Nucleus accumbens (tissue), 56 donors: Measurements from ENCODE around the gene FBXO44.
"Not testable (repeated sequence)": the region's sequence is repeated elsewhere in the genome, so short reads cannot be mapped to it uniquely, and the experiment has no call there.

Source experiments
- DNase-seq, 56 donors: peaks; one replicate each; lab custom pipeline; 2025; lab: John Stamatoyannopoulos, UW

The FBXO44 gene, protein sequence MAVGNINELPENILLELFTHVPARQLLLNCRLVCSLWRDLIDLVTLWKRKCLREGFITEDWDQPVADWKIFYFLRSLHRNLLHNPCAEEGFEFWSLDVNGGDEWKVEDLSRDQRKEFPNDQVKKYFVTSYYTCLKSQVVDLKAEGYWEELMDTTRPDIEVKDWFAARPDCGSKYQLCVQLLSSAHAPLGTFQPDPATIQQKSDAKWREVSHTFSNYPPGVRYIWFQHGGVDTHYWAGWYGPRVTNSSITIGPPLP

DNA sequence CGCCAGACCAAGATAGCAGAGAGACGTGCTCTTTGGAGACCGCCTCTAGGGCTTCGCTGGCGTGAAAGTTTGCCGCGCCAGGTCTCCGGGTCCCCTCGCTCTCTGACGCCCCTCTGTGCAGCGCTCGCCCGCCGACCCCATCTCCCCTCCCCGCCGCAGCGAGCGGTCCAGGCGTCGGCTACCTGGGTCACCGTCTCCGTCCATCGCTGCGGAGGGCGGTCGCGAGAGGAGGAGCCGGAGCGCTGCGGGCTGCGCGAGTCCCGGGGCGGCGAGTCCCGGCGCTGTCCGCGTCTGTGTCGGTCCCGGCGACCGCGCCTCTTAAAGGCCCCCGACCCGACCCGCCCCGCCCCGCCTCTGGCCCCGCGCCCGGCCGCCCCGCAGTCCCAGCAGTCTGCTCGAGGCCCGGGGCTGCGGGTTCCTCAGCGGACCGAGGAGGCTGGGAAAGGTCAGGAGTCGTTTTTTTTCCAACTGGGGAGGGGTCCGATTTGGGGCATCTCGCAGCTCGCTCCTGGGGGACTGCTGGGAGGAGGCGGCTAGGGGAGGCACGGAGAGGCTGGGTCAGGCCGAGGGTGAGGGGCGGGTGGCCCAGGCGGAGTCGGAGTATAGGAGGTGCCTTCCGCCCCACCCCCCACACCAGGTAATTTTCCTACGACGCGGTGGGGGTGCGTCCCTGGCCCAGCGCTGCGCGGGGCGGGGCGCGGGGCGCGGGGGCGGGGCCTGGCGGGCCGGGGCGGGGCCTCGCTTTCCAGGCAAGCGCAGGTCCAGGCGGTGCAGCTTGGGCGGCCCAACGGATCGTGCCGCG lies at the start of gene FBXO44, which contains the start of gene FBXO2:
Gene FBXO44, plus strand, starts transcription at position 741 of the 802 bp plus-strand sequence. CDS start 959 bp downstream, outside the sequence.
Gene FBXO2, minus strand, starts transcription at position 293 of the 802 bp plus-strand sequence. Its CDS starts 89 bp downstream, at position 204.
- peak in 44 of 56 donors; percentile 17 to 85 (median 46) for DNase-seq

DNA sequence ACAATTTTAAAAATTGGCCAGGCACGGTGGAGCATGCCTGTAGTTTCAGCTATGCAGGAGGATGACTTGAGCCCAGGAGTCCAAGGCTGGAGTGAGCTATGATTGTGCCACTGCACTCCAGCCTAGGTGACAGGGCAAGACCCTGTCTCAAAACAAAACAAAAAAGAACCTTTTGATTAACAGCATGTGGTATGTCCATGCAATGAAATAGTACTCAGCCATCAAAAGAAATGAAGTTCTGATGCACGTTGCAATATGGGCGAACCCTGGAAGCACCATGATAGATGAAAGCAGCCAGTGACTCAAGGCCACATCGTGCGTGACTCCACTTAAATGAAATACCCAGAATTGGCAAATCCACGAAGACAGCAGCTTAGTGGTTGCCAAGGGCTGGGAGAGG lies 47.9 kb upstream of the FBXO44 start:
- DNase-seq = no peak

DNA sequence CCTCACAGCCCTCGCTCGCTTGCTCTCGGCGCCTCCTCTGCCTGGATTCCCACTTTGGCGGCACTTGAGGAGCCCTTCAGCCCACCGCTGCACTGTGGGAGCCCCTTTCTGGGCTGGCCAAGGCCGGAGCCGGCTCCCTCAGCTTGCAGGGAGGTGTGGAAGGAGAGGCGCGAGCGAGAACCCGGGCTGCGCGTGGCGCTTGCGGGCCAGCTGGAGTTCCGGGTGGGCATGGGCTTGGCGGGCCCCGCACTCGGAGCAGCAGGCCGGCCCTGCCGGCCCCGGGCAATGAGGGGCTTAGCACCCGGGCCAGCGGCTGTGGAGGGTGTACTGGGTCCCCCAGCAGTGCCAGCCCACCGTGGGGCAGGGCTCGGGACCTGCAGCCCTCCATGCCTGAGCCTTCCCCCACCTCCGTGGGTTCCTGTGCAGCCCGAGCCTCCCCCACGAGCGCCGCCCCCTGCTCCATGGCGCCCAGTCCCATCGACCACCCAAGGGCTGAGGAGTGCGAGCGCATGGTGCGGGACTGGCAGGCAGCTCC lies 46.0 kb upstream of the FBXO44 start:
- DNase-seq = not testable (repeated sequence)

DNA sequence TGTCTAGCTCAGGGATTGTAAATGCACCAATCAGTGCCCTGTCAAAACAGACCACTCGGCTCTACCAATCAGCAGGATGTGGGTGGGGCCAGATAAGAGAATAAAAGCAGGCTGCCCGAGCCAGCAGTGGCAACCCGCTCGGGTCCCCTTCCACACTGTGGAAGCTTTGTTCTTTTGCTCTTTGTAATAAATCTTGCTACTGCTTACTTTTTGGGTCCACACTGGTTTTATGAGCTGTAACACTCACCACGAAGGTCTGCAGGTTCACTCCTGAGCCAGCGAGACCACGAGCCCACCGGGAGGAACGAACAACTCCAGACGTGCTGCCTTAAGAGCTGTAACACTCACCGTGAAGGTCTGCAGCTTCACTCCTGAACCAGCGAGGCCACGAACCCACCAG lies 45.3 kb upstream of the FBXO44 start:
- not testable (repeated sequence) for DNase-seq

DNA sequence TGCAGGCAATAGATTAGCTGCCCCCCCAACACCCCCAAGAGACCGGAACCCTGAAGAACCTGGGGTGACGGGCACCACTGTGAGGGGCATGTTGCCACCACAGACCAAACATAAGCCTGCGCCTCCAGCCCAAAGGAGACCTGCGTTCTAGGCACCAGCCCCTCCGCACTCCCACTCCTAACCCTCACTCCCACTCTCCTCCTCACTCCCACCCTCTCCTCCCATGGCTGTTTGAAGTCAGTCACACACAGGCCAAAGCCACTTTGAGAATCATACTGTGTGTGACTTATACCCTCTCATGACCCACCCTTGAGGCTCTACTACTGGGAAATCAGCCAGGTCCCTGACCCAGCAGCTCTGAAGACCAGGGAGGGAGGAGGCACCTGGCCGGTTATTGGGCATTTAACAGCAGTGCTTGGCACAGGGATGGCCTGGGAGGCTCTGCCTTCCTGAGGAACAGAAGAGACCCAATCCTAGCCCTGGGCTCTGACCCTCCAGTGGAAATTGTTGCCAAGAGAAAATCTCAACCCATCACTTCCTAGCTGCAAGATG lies 44.0 kb upstream of the FBXO44 start:
- no peak for DNase-seq

DNA sequence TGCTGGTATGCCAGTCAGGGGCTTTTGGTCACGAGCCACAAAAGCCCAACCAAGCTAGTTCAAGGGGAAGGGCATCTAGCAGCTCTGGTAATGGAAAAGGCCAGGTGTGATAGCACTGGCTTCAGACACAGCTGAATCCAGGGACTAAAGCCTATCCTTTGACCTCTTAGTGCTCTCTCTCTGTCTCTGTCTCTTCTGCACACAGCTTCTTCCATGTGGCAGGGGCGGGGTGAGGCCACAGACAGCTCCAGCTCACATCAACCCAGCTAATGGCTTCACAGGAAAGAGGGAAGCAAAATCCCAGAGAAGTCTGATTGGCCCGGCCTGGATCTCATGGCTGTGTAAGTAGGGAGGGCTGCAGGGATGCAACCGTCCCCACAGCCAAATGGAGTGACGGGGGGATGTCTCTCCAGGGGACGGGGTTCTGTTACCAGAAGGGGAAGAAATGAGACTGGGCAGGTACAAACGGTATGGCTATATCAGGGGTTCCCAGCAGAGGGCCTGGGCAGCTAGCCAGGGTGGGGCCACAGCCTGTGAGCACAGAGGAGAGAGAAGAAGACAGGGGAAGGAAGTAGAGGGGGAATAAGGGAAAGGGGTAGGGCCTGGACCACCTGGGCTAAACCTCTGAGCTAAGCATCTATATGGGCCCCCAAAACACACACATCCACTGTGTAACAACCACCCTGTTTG lies 42.9 kb upstream of the FBXO44 start:
- no peak for DNase-seq

DNA sequence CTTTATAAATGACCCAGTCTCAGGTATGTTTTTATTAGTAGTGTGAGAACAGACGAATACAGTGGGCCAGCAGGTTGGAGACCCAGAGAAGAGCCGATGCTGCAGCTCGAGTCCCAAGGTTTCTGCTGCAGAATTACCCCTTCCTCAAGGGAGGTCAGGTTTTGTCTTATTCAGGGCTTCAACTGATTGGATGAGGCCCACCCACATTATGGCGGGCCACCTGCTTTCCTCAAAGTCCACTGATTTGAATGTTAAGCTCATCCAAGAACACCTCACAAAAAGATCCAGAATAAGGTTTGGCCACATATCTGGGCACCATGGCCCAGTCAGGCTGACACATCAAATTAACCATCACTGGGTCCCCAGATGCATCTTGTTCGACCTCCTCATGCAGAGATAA lies 41.3 kb upstream of the FBXO44 start:
- no peak for DNase-seq

DNA sequence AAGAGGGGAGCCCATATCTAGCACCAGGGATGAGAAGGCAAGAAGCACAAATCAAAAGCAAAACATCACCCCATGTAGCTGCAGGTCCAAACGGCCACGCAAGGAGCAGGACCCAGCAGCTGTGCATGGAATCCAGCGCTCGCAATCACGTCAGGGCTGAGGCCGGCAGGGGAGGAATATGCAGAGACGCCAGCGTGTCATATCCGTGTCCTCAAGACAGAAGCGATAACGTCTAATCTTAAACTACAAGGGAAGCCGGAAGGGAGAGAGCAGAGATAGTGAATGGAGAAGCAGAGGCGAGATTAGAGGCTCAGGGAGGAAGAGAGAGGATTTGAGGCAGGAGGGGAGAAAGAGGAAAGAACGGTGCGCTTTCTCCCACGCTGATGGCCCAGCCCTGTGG lies 39.6 kb upstream of the FBXO44 start:
- DNase-seq = no peak

DNA sequence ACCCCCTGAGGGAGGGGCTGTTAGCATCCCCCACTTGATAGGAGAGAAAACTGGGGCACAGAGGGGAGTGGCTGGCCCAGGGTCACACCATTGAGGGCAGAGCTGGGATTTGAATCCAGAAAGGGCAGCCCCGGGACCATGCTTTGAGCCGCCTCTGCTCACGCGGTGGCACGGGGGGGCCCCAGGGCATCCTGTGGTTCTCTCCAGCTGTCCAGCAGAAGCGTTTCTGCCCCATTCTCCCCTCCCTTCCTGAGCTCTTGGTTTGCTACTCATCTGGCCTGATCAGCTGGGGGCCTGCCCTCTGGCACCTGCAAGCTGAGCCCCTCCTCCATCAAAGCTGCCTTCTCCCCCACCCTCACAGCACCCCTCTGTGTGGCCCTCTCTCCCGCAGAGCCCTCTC lies 37.9 kb upstream of the FBXO44 start:
- DNase-seq = no peak

DNA sequence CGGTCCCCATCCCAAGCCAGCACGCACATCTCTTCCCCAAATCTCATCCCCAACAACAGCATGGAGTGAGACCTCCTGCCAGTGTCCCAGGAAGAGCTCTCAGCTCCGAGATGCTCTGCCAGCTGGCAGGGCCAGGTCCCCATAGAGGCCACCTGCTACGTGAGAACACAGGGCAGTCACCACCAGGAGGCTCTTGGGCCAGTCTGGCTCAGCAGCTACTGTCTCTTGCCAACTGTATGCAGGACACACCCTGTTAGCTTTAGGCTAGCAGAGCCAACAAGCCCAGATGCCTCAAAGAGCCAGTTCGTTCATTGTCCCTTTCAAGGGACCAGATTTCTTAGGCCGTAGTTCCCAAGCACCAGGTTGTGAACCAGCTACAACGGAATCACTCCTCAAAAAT lies 37.4 kb upstream of the FBXO44 start:
- no peak for DNase-seq

DNA sequence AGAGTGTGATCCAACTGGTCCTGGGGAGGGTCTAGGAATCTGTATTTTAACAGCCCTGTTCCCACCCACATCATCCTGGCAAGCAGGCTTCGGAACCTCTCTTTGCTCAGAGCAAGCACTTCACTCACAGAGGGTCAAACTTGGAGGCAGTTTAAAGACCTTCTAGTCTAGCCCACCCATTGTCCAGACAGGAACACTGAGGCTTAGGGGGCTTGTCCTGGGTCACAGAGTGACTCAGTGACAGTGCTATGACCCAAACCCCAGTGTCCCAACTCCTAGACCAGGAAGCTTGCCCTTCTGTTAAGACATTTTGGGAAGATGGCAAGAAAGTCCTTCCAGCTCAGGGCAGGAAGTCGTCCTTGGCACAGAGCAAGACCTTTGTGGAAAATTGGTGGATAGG lies 36.9 kb upstream of the FBXO44 start:
- no peak for DNase-seq

DNA sequence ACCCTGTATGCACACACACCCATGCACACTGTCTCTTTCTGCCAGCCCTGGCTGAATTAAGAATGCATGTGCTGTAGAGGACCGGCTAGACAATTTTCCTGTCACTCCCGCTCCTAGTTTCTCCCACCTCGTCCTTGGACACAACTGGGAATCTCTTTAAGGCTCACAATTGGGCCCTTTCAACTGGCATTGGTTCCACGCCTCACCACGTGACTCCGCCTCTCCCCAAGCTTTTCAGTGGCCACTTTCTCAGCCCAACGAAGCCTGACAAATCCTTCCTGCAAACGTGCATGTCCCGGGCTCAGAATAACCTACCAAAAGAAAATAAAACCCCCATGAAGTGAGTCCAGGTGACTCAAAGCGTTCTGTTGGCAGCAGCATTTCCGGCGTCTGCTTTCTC lies 34.3 kb upstream of the FBXO44 start:
- no peak for DNase-seq

DNA sequence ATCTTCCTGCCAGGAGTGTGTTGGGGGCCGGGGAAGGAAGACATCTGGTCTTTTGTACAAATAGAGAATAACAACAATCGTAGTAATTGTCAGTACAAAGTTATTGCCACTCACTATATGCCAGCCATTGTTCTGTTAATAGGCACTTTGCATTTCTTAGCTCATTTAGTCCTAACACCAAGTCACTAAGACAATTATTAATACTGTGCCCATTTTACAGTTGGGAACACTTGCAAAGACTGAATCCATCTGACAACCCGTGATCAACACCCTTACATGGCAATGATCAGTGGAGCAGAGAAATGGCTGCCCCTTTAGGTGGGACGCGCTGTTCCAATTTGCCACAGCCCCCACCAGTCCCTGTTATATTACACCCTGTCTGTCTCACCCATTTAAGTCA lies 33.8 kb upstream of the FBXO44 start:
- no peak for DNase-seq

DNA sequence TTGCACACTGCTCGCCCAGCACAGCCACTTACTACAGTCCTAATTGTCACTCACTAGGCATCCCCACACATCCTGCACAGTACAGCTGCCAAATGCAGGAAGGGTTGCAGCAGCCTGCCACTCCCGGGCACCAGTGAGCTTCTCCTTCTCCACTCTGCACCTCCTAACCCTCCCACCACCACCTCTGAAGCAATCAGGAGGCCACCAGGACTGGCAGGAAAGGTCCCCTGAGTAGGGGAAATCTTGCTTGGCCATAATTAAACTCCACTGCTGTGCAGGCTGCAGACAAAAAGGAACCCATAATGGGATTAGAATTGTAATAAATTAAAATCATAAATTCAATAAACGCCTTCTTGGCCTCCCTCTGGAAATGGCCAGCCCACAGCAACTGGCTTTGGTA lies 32.3 kb upstream of the FBXO44 start:
- no peak for DNase-seq

DNA sequence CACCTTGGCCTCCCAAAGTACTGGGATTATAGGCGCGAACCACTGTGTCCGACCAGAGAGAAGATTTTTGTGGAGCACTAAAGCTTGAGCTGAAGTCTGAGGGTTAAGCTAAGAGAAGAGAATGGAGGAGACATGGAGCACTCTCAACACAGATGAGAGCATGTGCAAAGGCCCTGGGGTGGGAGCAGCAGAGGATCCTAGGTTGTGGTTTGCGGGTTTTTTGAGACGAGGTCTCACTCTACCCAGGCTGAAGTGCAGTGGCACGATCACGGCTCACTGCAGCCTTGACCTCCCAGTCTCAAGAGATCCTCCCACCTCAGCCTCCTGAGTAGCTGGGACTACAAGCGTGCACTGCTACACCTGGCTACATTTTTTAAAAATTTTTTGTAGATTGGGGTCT lies 31.0 kb upstream of the FBXO44 start:
- DNase-seq = no peak

DNA sequence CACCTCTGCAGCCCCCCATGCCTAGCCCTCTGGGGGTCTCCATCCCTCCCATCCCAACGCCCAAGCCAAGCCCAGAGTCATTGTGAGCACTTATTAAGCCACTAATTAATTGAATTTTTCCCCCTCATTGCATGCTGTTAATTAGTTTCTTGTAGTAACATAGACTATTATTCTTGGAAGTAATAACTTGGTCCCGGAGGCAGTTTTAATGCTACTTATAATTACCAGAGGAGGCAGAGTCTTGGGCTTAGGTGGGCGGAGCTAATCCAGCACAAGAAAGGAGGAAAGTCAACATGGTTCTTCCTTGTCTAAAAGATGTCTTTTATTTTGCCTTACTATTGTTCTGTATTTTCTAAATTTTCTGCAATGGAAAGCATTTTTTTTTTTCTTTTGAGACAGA lies 28.1 kb upstream of the FBXO44 start:
- no peak for DNase-seq

DNA sequence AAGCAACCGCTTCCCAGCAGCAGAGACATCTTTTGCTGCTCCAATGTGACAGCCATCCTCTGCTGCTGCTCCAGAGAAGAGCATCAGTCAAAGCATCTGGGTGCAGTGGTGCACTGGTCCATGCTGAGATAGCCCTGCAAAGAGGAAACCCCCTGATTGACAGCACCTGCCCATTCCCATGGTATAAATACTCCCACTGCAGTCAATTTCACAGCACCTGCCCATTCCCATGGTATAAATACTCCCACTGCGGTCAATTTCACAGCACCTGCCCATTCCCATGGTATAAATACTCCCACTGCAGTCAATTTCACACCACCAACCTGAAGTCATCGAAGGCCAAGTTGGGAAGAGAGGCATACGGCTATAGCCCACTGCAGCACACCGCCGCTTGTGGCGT lies 25.9 kb upstream of the FBXO44 start:
- DNase-seq = no peak

DNA sequence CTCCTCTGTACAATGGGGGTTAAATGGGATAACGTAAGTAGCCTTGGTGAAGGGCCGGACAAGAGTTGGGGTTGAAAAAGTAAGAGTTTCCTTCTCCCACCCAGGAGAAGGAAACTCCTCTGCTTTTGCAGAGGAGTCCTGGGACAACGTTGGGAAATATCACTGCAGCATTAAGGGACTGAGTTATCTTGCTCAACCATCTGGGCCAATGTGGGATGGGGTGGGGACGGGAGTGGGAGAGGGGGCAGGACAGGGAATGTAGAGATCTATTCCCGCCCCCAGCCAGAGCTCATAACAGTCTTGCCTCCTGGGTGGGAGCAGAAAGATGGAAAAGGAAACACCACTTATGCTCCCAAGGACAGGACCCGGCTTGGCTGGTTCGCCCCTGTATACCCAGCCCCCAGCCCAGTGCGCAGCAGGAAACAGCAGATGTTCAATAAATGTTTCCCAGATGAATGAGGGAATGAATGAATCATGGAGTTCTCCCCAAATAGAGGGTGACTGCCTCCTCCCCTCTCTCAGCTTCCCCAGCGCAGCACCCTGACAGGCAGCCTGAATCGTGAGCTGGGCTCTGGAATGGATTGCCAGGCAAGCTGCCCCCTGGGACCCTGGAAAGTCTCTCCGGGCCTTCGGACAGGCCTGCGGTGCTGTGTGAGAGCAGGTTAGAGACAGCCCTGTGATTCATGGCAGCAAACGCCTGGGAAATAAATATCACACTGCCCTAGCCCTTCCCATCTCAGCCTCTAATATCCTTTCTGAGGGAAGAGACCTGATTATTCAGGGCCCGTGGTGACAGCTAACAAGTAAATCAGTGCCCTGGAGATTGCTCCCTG lies 25.3 kb upstream of the FBXO44 start:
- no peak for DNase-seq

DNA sequence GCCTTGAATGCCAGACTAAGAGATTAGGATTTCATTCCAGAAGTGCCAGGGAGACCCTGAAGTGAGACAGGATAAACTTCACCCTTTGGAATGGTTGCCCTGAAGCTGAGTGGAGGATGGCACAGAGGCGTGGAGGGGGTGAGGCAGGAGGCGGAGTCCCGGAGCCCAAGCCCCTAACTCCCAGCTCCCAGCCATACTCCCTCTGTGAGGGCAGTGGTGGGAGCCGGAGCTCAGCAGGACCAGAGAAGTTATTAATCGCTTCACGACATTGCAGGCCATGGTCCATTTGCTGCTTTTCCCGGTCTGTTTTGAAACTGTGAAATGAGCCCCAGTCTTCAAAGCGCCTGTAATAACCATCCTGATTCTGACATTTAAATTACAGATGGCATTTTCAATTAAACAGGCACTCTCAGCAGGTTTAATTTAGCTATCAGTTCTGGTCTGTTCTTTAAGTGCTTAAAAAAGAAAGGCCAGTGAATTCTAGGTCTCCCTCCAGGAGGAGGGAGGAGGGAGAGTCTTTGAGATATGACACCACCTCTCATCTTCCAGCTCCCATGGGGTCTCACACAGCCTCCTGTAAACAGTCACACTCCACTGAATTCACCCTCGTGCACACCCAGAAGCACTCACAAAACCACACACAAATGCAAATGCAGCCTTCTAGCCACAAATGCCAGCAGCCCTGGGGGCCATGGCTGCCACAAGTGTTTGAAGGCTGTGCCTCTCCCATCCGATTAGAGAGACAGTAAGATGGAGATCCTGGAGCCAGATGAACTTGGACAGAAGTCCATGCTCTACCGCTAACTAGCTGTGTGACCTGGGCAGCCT lies 20.1 kb upstream of the FBXO44 start:
- DNase-seq = no peak
